HL-60 (cell line): ENCODE data around the gene CTIF.

ENCODE experiments used
- CTCF ChIP-seq: IDR thresholded peaks from one replicate; pipeline ENCODE4 v1.5.1; 2011; ENCODE audit warnings: low read length, control low read depth, inconsistent platforms; ENCODE audit not compliant: insufficient read depth
- SPI1 ChIP-seq: IDR thresholded peaks from 2 replicates; pipeline ENCODE4 v1.6.1; 2012; ENCODE audit warnings: low read depth, mild to moderate bottlenecking, borderline replicate concordance

GRCh38 chr18:48813833-48814489 lies 275.1 kb downstream of the CTIF start:
- TF ChIP-seq CTCF (no peak), SPI1 (no peak)
